ENCODE results near the gene ZNF442.
"Not testable (repeated sequence)": the region's sequence is repeated elsewhere in the genome, so short reads cannot be mapped to it uniquely, and the experiment has no call there.

The ZNF442 gene

GRCh38 chr19:12365236-12366162, at the start of gene ZNF442:
Gene ZNF442 (minus strand): TSS chr19:12365683. CDS start chr19:12363631, 2,052 bp downstream.
- DNase-seq (ENCODE audit: low spot score) = peak; percentile 95
- no peaks in the 10 kb centered on the region for H3K9me3 ChIP-seq (ENCODE audit: severe bottlenecking)
- peak; percentile 98 for ATAC-seq (ENCODE audit: low read depth)
- TF ChIP-seq CTCF (IDR thresholded peaks at IDR 0.05; ENCODE audit: poor library complexity, severe bottlenecking) = peak; percentile 51
- H3K4me3 ChIP-seq (ENCODE audit: severe bottlenecking) = peak within 1 kb of the TSS; percentile 80
- H3K36me3 ChIP-seq (ENCODE audit: low read depth) = no peaks in the 10 kb centered on the region
- H3K27ac ChIP-seq (ENCODE audit: poor library complexity, severe bottlenecking) = peak within 1 kb of the TSS; percentile 38
- H3K27me3 ChIP-seq (ENCODE audit: insufficient read depth, poor library complexity, severe bottlenecking) = no peaks in the 10 kb centered on the region
- no peaks in the 10 kb centered on the region for H3K4me1 ChIP-seq (ENCODE audit: insufficient read depth, poor library complexity, severe bottlenecking)

- Histone ChIP-seq H3K4me1 (ENCODE audit: insufficient read depth, poor library complexity, severe bottlenecking) (no peaks in the 10 kb centered on the region), H3K9me3 (ENCODE audit: severe bottlenecking) (no peaks in the 10 kb centered on the region), H3K27me3 (ENCODE audit: insufficient read depth, poor library complexity, severe bottlenecking) (no peaks in the 10 kb centered on the region), H3K36me3 (ENCODE audit: low read depth) (no peaks in the 10 kb centered on the region), H3K27ac (ENCODE audit: poor library complexity, severe bottlenecking) (no peak overlapping the region), H3K4me3 (ENCODE audit: severe bottlenecking) (no peak overlapping the region)
- DNase-seq (ENCODE audit: low spot score) (no peak), ATAC-seq (ENCODE audit: low read depth) (no peak)
- TF ChIP-seq CTCF (IDR thresholded peaks at IDR 0.05; ENCODE audit: poor library complexity, severe bottlenecking) = no peak
Measured at GRCh38 chr19:12411893-12412292, 46.4 kb upstream of the ZNF442 start.

- TF ChIP-seq CTCF (IDR thresholded peaks at IDR 0.05; ENCODE audit: poor library complexity, severe bottlenecking) = peak; percentile 23
- peak within 1 kb of the TSS; percentile 80 for H3K4me3 ChIP-seq (ENCODE audit: severe bottlenecking)
- H3K27ac ChIP-seq (ENCODE audit: poor library complexity, severe bottlenecking) = peak within 1 kb of the TSS; percentile 69
- no peaks in the 10 kb centered on the region for H3K4me1 ChIP-seq (ENCODE audit: insufficient read depth, poor library complexity, severe bottlenecking)
- no peaks in the 10 kb centered on the region for H3K27me3 ChIP-seq (ENCODE audit: insufficient read depth, poor library complexity, severe bottlenecking)
- peak; percentile 99 for DNase-seq (ENCODE audit: low spot score)
- peak; percentile 95 for ATAC-seq (ENCODE audit: low read depth)
- H3K36me3 ChIP-seq (ENCODE audit: low read depth) = no peaks in the 10 kb centered on the region
- no peaks in the 10 kb centered on the region for H3K9me3 ChIP-seq (ENCODE audit: severe bottlenecking)
Measured at GRCh38 chr19:12400633-12401502, 35.4 kb upstream of the ZNF442 start, which contains the start of gene ZNF799. Gene ZNF799 (minus strand): TSS chr19:12401271. CDS start chr19:12401070, 201 bp downstream.

- peak overlapping the region; percentile 80 for H3K4me3 ChIP-seq (ENCODE audit: severe bottlenecking)
- DNase-seq (ENCODE audit: low spot score); H3K36me3 ChIP-seq (ENCODE audit: low read depth); H3K9me3 ChIP-seq (ENCODE audit: severe bottlenecking); H3K4me1 ChIP-seq (ENCODE audit: insufficient read depth, poor library complexity, severe bottlenecking); H3K27me3 ChIP-seq (ENCODE audit: insufficient read depth, poor library complexity, severe bottlenecking): not testable (repeated sequence)
- peak; percentile 21 for ATAC-seq (ENCODE audit: low read depth)
- H3K27ac ChIP-seq (ENCODE audit: poor library complexity, severe bottlenecking) = peak overlapping the region; percentile 69
Measured at GRCh38 chr19:12399901-12400632, 34.6 kb upstream of the ZNF442 start.

GRCh38 chr19:12391148-12391547, 25.7 kb upstream of the ZNF442 start:
- not testable (repeated sequence) for H3K4me1 ChIP-seq (ENCODE audit: insufficient read depth, poor library complexity, severe bottlenecking); H3K4me3 ChIP-seq (ENCODE audit: severe bottlenecking); DNase-seq (ENCODE audit: low spot score); H3K27me3 ChIP-seq (ENCODE audit: insufficient read depth, poor library complexity, severe bottlenecking); H3K9me3 ChIP-seq (ENCODE audit: severe bottlenecking); H3K27ac ChIP-seq (ENCODE audit: poor library complexity, severe bottlenecking); ATAC-seq (ENCODE audit: low read depth)
- peaks cover 12% of the 10 kb centered on the region for H3K36me3 ChIP-seq (ENCODE audit: low read depth)

- H3K9me3 ChIP-seq (ENCODE audit: severe bottlenecking); H3K4me1 ChIP-seq (ENCODE audit: insufficient read depth, poor library complexity, severe bottlenecking); H3K27ac ChIP-seq (ENCODE audit: poor library complexity, severe bottlenecking): not testable (repeated sequence)
Measured at GRCh38 chr19:12386365-12386764, 20.9 kb upstream of the ZNF442 start.

More at GRCh38 chr19:12386365-12386764, 20.9 kb upstream of the ZNF442 start:
- peaks cover 14% of the 10 kb centered on the region for H3K36me3 ChIP-seq (ENCODE audit: low read depth)
- not testable (repeated sequence) for H3K27me3 ChIP-seq (ENCODE audit: insufficient read depth, poor library complexity, severe bottlenecking); H3K4me3 ChIP-seq (ENCODE audit: severe bottlenecking); ATAC-seq (ENCODE audit: low read depth); DNase-seq (ENCODE audit: low spot score)

Data from RWPE2 (cell line).